Stimulated activated CD8-positive, alpha-beta memory T cell treated with anti-CD3 and anti-CD28 coated beads, Interleukin-12 subunit alpha, Interleukin-12 subunit beta, amount 100 ng/mL, for 24 hours (primary cell): ENCODE measurements around the gene MBD5.

ENCODE experiments used
- DNase-seq: peaks from one replicate; pipeline ENCODE4 v3.0.0-alpha.2; 2020; ENCODE audit errors: extremely low read depth

MBD5 gene

DNA sequence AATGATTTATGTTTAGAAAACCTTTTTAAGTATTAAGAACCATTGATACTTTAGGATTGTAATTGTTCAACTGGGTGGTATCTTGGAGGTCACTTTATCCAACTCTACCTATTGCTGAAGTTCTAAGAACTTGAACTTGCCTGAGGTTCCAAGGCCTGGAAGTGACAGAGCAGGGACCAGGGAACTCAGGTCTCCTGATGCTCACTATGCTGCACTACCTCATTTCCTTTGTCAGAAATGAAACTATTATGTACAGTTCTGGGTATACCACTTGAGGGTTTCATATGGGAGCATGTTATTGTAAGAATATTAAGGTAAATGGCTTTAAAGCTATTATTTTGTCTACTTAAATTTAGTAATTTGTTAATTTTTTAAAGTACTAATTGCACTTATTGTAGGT lies 3.0 kb downstream of the MBD5 start:
- no peak for DNase-seq

DNA sequence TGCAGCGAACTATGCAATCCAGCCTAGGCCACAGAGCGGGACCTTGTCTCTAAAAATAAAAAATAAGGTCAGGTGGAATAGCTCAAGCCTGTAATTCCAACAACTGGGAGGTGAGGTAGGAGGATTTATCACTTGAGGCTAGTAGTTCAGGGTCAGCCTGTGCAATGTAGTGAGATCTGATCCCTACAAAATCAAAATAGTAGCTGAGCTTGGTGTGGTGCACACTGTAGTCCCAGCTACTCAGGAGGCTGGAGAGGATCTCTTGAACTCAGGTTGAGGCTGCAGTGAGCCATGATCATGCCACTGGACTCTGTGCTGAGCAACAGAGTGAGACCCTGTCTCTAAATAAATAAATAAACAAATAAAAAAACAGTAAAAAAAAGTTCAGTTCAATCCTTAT lies 5.7 kb downstream of the MBD5 start:
- DNase-seq, result no peak

DNA sequence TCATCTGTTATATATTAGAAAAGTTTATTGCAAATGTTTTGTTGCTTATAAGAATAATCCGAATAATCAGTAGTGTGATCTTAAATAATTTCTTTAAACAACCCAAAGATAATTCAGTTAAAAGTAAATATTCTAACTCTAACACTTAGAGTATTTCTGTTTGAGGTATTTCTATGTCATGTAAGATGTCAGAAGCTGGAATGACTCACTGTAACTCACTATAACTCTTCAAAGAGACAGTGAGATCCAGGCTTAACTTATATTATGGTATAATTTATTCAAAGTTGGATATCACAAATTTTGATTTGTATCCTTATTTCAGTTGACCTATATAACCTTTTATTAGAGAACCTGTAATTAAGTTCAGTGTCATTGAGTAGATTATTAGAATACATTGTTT lies 6.9 kb downstream of the MBD5 start:
- DNase-seq, result no peak

DNA sequence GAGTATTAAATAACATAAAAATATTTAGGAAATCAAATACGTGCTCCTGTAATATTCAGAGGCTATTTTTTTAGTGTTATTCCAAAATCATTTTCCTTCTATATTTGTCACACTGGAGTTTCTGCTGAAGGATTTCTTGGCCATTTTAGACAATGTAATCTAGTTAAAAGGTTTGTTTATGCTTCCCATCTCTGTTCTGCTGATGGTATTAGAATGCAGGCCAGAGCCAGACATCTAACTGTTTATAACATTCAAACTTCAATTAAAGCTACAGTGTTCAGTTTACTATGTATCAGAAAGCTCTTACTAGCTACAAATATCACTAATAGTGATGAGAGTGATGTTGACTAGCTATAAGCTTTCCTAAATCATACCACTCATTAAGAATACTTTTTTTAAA lies 7.9 kb downstream of the MBD5 start:
- no peak for DNase-seq

DNA sequence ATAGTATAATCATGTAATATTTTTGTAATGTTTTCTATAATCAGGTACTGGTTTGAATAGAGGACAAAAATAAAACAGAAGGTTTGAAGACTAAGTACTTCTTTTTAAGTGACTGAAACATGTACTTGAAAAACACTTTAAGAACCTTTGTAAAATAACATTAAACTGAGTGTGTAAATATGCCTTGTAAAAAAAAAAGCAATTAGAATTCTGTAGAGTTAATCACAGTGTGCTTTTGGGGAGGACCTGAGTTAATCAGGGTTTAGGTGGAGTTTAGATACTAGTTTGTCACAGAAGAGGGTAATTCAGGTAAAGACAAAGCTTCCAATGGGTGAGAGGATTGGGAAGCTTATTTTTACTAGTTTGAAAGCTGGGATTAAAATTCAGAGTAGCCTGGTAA lies 10.3 kb downstream of the MBD5 start:
- DNase-seq, result no peak

DNA sequence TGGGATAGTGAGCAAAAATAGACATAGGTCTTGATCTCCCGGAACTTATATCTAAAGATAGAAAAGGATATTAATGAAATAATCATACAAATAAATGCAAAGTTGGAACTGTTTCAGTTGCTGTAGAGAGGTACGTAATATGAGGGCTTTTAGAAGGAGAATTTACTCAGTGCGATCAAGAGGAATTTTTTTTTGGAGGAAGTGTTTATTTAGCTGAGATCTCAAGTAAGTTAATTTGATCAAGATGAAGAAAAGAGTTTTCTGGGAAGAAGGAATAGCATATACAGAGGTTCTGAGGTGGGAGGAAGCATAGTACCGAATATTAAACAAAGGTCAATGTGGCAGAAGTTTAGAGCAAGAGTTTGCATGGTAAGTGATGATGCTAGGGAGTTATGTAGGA lies 11.3 kb downstream of the MBD5 start:
- no peak for DNase-seq

DNA sequence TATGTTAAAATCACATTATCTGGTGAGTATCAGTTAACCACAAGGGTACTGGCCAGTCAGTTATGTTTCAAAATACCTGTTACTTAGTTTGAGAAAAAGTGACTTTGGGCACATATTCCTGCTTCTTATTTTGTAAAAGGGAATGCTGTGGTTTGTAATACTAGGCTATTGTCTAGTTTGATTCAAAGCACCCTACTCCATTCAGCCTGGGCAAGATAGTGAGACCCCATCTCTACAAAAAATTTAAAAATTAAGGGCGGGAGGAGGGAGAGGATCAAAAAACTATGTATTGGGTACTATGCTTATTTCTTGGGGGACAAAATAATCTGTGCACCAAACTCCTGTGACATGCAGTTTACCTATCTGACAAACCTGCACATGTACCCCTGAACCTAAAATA lies 18.9 kb downstream of the MBD5 start:
- no peak for DNase-seq

DNA sequence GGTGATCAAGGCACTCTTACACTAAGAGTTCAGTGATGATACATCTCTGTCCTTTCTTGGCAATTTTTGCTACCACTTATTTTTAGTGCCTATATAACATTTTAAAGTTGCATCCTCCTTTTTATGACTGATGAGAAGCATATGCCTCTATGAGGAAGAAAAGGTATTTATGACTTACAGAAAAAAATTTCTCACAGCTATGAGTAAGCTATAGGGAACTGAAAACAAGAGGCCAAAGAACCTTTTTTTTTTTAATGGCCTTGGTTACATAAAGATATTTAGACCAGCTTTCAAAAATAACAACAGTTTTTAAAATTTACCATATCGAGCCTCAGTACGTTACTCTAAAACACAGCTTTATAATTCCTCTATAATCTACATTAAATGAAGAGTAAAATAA lies 21.3 kb downstream of the MBD5 start:
- DNase-seq, result no peak

DNA sequence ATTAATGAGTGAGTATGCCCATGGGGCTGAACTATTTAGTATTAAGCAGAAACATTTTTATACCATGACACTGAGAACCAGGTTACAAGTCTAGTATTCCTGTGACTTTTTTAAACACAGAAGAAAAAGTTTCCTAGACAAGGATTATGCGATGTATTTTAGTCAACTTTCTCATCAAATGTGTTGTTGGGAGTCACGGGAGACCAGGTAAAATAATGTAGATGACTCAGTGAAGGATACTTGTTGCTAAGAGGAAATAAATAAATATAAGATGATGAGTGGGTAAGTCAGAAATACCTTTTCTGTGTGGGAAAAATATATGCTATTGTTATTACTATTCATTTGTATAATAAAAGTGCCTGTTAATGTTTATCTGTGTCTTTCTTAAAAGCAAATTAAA lies 23.4 kb downstream of the MBD5 start:
- DNase-seq, result no peak

DNA sequence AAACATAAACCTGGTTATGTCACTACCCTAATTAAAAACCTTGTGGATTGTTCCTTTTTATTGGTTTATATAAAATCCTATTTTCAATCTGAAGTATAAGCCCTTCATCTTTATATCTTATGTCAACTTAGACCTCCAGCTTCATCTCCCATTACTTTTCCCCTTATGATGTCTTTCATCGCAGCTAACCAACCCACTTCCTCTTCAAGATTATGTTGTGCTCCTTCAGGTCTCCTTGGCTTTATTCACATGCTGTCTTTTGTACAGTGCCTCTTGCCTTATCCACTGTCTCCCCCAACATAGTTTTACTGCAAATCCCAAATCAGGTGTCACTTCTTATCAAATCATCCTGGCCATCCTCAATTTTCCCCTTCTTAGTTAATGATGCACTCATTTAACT lies 25.9 kb downstream of the MBD5 start:
- no peak for DNase-seq

DNA sequence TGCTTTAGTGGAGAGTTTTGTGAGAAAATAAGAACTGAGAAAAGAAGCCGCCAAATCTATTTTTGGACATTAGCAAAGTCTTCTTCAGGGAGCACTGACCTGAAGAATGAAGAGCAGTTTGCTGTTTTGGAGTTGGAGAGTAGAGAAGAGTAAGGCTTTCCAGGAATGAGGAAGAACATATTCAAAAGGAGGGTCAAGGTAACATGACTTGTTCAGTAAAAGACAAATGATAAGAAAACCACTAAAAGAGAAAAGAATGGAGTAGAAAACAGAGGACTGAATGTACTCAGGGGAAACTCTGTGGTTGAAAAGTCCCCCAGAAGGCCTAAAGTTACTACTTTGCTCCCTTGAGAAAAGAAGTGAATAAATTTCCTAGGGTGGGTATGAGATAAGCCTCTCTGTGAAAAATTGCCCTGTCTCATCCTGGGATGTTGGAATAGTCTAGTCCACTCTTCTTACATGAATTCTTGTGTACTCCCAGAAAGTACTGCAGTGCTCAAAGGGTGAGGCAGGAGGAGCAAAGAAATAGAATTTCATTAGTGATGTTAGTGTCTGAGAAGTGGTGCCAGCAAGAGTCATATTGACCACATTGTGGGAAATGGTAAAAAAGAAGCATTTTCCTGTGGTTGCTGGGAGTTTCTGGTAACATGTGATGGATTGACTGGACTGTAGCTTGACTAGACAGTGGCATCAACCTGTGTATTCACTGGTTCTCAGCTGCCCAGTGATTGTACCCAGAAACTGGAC lies 27.8 kb downstream of the MBD5 start:
- DNase-seq, result no peak

DNA sequence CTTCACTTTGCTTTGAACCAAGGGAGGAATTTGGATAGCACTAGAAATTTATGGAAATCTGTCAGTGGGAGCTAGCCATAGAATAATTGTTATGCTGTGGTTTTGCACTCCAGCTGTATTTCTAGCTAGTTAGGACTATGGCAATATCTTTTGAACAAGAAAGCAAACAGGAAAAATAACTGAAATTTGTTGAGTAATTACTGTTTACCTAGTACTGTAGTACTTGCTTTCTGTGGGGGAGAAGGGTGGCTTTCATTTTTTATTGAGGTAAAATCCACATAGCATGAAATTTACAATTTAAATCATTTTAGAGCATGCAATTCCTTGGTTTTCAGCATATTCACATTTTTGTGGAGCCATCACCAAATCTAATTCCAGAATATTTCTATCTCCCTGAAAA lies 28.4 kb downstream of the MBD5 start:
- no peak for DNase-seq

DNA sequence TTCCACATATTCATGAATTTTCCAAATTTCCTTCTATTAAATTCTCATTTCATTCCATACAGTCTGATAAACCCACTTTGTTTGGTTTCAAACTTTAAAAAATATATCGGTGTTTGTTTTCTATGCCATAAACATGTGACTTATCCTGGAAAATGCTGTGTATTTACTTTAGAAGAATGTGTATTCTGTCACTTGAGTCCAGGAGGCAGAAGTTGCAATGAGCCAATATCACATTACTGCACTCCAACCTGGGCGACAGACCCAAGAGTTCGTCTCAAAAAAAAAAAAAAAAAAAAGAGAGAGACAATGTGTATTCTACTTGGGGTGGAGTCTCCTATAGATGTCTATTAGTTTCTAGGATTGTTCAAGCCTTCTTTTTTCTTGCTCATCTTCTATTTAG lies 31.8 kb downstream of the MBD5 start:
- DNase-seq, result no peak

DNA sequence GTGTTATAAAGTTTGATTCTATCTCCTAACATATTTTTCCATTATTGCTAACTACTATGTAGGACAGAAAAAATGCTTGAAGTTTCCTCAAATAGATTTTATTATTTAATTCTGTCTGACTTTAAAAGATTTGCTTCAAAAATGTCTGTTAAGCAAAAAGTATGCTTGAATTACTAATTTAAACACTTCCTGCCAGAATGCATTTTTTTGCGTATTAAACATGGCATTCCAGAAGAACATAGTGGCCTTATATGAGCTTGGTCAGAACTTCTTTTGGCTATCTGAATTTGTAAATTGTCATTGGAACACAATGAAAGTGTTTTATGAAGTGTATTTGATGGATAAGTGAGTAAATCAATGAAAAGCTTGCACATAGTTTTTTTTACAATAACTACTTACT lies 37.8 kb downstream of the MBD5 start:
- DNase-seq, result no peak

DNA sequence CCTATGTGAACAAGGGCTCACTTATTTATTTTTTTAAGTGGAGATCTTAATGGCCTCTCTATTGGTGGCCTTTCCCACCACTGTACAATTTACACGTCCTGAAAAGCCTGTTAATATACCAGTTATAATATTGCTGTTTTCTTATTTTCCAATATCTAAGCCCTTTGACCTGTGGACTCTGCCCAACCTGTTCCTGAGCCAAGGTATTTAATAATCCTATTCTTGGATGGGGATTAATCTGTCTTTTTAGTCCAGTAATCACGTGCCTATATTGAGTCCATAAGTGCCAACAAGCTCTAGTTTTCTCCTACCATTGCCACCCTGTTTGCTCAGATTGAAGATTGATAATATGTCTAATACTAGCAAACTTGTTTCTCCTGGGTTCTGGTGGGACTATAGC lies 42.7 kb downstream of the MBD5 start:
- no peak for DNase-seq

DNA sequence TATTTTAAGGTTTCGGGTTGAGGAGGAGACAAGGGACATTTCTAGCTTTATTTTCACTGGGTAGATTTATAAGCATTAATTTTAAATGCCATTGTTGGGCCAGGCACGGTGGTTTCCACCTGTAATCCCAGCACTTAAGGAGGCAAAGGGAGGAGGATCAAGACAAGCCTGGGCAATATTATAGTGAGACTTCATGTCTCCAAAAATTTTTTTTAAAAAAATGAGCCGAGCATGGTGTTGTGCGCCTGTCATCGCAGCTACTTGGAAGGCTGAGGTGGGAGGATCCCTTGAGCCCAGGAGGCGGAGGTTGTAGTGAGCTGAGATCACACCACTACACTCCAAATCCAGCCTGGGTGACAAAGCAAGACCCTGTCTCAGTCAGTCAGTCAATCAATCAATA lies 45.0 kb downstream of the MBD5 start:
- no peak for DNase-seq

DNA sequence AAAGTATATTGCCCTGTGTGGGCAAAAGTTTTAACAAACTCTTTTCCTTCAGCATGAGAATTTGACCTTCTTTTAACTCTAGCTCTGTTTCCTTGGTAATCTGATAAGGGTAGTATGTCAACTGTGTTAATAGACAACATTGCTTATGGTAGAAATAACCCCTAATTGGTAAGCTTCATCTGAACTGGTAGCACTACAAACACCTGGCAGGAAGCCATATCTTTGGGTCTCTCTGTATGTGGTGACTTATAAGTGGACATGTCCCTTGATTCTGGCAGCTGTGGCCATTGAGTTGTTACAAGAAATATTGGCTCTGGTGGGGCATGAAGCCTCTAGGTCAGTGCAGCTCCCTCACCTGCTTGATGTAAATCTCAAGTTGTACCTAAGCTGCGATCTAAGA lies 46.9 kb downstream of the MBD5 start:
- DNase-seq, result no peak

DNA sequence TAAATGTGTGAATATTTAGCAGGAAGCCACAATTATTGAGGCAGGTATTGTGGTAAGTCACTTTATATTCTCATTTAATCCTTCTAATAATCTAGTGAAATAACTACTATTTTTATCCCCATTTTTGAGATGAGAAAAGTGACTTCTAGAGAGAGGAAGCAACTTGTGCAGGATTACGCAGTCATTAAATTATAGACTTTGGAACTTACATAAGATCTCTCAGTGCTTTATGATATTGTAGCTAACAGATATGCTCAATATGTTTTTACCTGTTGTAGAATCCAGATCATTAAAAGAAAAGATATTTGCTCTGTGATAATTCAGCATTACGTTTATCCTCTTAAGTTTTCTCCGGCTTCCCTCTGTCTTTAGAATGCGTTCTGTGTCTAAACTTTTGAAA lies 50.5 kb downstream of the MBD5 start:
- DNase-seq, result no peak

DNA sequence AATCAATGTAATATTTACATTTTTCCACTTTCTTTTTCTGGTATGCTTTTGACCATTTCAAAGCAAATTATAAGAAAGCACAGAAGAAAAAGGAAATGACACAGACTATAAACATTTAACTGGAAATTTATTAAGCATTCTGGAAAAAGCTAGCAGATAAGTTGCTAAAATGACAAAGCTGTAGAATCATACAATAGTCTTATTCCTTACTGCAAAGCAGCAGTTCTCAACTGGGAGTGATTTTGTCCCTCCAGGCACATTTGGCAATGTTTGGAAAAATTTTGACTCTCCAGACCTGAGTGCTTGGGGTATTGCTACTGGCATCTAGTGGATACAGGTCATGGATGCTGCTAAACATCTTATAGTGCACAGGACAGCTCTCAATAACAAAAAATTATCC lies 75.1 kb downstream of the MBD5 start:
- no peak for DNase-seq

DNA sequence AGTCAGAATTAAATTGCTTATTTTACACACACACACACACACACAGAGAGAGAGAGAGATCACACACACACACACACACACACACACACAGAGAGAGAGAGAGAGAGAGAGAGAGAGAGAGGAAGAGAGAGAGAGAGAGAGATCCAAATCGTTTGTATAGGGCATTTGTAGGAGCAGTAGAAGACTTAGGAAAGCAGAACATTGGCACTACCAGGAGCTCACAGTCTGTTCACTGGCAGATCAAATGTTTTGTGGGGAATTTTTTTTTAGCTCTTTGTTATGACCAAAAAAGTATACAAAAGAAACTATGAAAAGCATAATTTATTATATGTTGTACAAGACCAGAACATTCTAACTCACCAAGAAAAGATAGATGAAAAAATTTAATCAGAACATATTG lies 81.8 kb downstream of the MBD5 start:
- DNase-seq, result no peak

DNA sequence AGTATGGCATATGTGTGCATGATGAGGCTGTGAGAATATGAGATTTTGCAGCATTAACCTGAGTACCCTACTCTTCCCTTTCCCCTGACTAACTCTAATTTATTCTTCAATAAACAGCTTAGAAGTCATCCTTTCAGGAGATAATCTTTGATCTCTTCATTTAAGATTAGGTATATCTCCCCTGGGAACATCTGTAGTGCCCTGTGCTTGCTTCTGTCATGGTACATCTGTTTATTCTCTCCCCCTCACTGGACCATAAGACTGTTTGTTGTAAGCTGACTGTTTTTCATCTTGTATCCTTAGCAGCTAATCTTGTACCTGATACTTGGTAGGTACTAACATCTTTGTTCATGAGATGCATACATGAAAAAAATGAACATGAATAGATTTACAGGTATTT lies 83.1 kb downstream of the MBD5 start:
- DNase-seq, result no peak

DNA sequence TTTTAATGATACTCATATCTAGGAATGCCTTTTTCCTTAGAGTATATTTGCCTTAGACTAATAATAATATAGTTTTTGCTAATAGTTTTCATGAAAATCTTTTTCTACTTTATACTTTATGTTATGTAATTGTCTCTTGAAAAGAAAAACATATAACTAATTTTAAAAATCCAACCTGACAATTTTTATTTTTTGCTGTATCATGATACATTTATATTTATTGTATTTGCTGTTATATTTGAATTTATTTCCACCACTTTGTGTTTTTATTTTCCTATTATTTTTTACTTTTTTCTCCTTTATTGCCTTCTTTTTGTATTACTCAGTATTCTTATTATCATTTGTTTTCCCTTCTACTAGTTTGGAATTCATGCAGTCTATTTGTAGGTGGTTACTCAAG lies 85.4 kb downstream of the MBD5 start:
- no peak for DNase-seq

DNA sequence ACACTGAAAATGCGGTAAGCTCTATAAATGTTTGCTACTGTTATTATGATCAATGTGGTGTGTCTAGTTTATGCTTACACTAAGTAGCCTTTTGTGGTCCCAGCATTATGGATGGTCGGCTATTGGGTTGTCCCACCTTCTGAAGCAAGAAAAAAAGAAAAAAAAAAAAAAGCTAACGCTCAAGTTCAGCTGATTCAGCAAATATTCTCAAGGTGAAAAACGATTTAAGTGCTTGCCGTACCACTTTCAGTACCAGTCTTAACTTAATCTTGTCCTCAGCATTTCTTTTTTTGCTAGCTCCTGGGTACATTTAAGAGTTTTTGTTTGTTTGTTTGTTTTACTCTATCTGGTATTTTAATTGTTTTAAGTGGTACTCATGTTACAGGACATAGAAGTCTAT lies 87.5 kb downstream of the MBD5 start:
- no peak for DNase-seq

DNA sequence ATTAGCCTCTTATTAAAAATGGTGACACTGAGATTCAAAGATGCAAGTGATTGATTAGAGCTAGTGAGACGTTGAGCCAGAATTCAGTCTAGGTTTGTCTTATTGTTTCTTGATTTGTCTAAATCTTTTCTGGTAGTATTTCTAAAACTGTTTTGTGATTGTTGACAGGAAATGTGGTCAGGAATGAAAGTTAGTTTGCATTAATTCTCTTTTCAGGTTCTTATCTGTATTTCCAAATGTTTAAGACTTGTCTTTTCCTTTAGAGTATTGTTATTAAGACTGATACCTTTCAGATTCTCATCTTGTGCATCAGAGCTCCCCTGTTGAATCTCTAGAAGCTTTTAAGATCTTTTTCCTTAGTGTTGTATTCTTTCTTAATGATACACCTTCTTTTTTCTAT lies 89.3 kb downstream of the MBD5 start:
- DNase-seq, result no peak

DNA sequence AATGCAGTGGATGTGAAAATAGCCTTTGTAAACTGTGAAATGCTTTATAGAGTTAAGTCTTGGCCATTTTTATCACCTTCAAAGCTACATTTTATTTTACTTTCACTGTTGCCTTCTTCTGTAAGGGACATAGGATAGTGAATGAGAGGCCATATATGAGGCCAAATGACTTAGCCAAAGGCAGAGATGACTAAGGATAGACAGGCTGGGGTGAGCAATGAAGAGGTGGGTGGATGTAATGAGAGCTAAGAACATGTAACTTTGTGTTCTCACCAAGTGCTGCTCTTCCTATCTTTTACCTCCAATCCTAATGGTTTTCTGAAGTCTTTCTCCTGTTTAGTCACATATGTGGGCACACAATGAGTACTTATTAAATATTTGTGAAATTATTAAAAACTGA lies 101.9 kb downstream of the MBD5 start:
- no peak for DNase-seq
